ENCODE data around the gene CLN6. TPM values are rescaled to one million over a fixed set of nuclear protein-coding genes. Genes with fewer than 3 reads are reported as not detected.
"Not testable (repeated sequence)": the region's sequence is repeated elsewhere in the genome, so short reads cannot be mapped to it uniquely, and the experiment has no call there.

CLN6 gene
- total and polyA plus RNA-seq, 12 donors: 5.8 to 14.2 (median 9.0) TPM

DNA sequence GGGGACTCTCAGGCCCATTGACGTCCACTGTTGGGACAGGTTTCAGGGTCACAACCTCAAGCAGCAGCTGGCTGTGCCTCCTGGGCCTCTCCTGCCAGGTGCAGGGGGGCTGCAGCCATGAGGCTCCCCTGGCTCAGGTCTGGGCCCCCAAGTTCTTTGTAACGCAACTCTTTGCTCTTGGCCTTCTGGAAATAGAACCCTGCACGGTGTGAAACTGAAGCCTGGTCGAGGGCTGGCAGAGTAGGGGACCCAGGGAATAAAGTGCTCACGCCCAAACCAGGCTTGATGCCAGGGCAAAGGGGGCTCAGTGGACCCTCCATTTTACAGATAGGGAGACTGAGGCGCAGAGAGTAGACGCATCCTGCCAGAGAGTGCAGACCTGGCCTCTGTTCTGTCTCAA lies 25.2 kb downstream of the CLN6 start:
- H3K27ac ChIP-seq: peak overlapping the region in 1 of 10 donors; percentile 19
- peak overlapping the region in 3 of 10 donors; percentile 24 to 37 (median 32) for H3K4me3 ChIP-seq
- intact Hi-C loops (cut with DNase I): no loop called here
- ATAC-seq (no peak), DNase-seq (no peak)
- peaks cover 2 to 55% (median 39%) of the 10 kb centered on the region in 9 donors for H3K4me1 ChIP-seq
- TF ChIP-seq CTCF (IDR thresholded peaks at IDR 0.05): no peak
- 92 to 96% methylated on average over 7 of the region's 7 CpGs for WGBS, 2 donors
- H3K9me3 ChIP-seq: no peaks in the 10 kb centered on the region
- no peaks in the 10 kb centered on the region for H3K27me3 ChIP-seq
- peaks cover 0 to 4% (median 0%) of the 10 kb centered on the region in 9 donors for H3K36me3 ChIP-seq

DNA sequence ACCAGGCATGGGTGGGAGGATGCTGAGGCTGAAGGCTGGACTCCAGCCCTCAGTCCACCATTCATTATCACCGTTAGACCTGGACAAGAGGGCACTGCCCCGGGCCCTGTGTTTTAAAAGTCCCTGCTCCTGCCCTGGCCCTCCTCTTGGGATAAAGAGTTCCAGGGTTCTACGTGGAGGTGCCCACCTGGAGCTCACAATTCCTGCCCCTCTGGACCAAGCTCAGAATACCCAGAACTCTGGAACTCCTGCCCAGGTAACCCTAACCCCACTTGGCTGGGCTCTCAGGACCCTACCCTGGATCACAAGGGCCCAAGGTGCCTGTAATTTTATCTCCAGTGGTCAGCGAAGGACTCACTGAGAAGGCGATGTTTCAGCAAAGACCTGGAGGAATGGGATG lies 25.6 kb downstream of the CLN6 start:
- Histone ChIP-seq H3K4me1 (peaks cover 2 to 54% (median 40%) of the 10 kb centered on the region in 9 donors), H3K27me3 (no peaks in the 10 kb centered on the region), H3K27ac (no peak overlapping the region), H3K36me3 (peaks cover 0 to under 1% (median 0%) of the 10 kb centered on the region in 9 donors), H3K9me3 (no peaks in the 10 kb centered on the region), H3K4me3 (no peak overlapping the region)
- ATAC-seq (no peak), DNase-seq (no peak)
- intact Hi-C loops (cut with DNase I): no loop called here
- 92 to 95% methylated on average over 5 of the region's 5 CpGs for WGBS, 2 donors
- TF ChIP-seq CTCF (IDR thresholded peaks at IDR 0.05): no peak

- H3K4me1 ChIP-seq: peaks cover 2 to 54% (median 40%) of the 10 kb centered on the region in 9 donors
- no peaks in the 10 kb centered on the region for H3K36me3 ChIP-seq
- ATAC-seq (no peak), DNase-seq (no peak)
- no peaks in the 10 kb centered on the region for H3K9me3 ChIP-seq
- WGBS, 2 donors: 96 to 98% methylated on average over 5 of the region's 5 CpGs
- intact Hi-C loops (cut with DNase I): no loop called here
- no peak overlapping the region for H3K27ac ChIP-seq
- TF ChIP-seq CTCF (IDR thresholded peaks at IDR 0.05): no peak
- no peak overlapping the region for H3K4me3 ChIP-seq
- H3K27me3 ChIP-seq: no peaks in the 10 kb centered on the region
These were observed 26.0 kb downstream of the CLN6 start for GRCh38 chr15:68203486-68203885.

DNA sequence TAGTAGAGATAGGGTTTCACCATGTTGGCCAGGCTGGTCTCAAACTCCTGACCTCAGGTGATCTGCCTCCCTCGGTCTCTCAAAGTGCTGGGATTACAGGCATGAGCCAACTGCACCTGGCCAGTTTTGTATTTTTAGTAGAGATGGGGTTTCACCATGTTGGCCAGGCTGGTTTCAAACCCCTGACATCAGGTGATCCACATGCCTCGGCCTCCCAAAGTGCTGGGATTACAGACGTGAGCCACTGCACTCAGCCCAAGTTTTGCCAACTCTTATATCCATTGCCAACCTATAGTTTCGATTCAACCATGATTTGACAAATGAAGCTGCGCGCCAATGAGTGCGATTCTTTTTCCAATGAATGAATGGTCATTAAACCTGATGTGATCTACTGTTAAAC lies 26.5 kb downstream of the CLN6 start:
- peaks cover 2 to 55% (median 43%) of the 10 kb centered on the region in 9 donors for H3K4me1 ChIP-seq
- H3K36me3 ChIP-seq; DNase-seq; intact Hi-C loops (cut with DNase I); H3K27ac ChIP-seq; H3K9me3 ChIP-seq; H3K4me3 ChIP-seq; H3K27me3 ChIP-seq; ATAC-seq: not testable (repeated sequence)
- 96 to 99% methylated on average over 7 of the region's 7 CpGs for WGBS, 2 donors

GRCh38 chr15:68201879-68202261 lies 27.7 kb downstream of the CLN6 start:
- Histone ChIP-seq H3K36me3 (no peaks in the 10 kb centered on the region), H3K9me3 (no peaks in the 10 kb centered on the region), H3K27me3 (no peaks in the 10 kb centered on the region), H3K4me3 (no peak overlapping the region), H3K27ac (no peak overlapping the region), H3K4me1 (peaks cover 2 to 59% (median 34%) of the 10 kb centered on the region in 9 donors)
- no peak for TF ChIP-seq CTCF (IDR thresholded peaks at IDR 0.05)
- no peak for ATAC-seq
- no peak for DNase-seq
- WGBS, 2 donors: 52 to 56% methylated on average over 3 of the region's 3 CpGs
- intact Hi-C loops (cut with DNase I): no loop called here

Measured in heart right ventricle (tissue), 16 donors.